ENCODE measurements around the gene SAMD4A.

SAMD4A gene

GRCh38 chr14:54735424-54735823 lies 168.5 kb downstream of the SAMD4A start:
- no peak for DNase-seq (ENCODE audit: low read depth in 1 of 2, low spot score in 1 of 2)
- Histone ChIP-seq H3K27me3 (ENCODE audit: insufficient read depth, poor library complexity, severe bottlenecking) (peaks cover 2% of the 10 kb centered on the region), H3K27ac (replicated peaks) (no peak overlapping the region), H3K4me3 (replicated peaks; ENCODE audit: insufficient read depth, low read length) (no peak overlapping the region)
- no peak for TF ChIP-seq GABPA (IDR thresholded peaks at IDR 0.05; ENCODE audit: low read depth)
- TF ChIP-seq, protein P1, sequence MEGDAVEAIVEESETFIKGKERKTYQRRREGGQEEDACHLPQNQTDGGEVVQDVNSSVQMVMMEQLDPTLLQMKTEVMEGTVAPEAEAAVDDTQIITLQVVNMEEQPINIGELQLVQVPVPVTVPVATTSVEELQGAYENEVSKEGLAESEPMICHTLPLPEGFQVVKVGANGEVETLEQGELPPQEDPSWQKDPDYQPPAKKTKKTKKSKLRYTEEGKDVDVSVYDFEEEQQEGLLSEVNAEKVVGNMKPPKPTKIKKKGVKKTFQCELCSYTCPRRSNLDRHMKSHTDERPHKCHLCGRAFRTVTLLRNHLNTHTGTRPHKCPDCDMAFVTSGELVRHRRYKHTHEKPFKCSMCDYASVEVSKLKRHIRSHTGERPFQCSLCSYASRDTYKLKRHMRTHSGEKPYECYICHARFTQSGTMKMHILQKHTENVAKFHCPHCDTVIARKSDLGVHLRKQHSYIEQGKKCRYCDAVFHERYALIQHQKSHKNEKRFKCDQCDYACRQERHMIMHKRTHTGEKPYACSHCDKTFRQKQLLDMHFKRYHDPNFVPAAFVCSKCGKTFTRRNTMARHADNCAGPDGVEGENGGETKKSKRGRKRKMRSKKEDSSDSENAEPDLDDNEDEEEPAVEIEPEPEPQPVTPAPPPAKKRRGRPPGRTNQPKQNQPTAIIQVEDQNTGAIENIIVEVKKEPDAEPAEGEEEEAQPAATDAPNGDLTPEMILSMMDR (IDR thresholded peaks at IDR 0.05; ENCODE audit: insufficient read depth, low read length) = no peak
- TF ChIP-seq SPI1 (IDR thresholded peaks at IDR 0.05; ENCODE audit: borderline replicate concordance, low read depth) = no peak
- TF ChIP-seq POLR2AphosphoS5 (IDR thresholded peaks at IDR 0.05; ENCODE audit: low read depth) = no peak
- TF ChIP-seq, protein P2, sequence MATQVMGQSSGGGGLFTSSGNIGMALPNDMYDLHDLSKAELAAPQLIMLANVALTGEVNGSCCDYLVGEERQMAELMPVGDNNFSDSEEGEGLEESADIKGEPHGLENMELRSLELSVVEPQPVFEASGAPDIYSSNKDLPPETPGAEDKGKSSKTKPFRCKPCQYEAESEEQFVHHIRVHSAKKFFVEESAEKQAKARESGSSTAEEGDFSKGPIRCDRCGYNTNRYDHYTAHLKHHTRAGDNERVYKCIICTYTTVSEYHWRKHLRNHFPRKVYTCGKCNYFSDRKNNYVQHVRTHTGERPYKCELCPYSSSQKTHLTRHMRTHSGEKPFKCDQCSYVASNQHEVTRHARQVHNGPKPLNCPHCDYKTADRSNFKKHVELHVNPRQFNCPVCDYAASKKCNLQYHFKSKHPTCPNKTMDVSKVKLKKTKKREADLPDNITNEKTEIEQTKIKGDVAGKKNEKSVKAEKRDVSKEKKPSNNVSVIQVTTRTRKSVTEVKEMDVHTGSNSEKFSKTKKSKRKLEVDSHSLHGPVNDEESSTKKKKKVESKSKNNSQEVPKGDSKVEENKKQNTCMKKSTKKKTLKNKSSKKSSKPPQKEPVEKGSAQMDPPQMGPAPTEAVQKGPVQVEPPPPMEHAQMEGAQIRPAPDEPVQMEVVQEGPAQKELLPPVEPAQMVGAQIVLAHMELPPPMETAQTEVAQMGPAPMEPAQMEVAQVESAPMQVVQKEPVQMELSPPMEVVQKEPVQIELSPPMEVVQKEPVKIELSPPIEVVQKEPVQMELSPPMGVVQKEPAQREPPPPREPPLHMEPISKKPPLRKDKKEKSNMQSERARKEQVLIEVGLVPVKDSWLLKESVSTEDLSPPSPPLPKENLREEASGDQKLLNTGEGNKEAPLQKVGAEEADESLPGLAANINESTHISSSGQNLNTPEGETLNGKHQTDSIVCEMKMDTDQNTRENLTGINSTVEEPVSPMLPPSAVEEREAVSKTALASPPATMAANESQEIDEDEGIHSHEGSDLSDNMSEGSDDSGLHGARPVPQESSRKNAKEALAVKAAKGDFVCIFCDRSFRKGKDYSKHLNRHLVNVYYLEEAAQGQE (IDR thresholded peaks at IDR 0.05; ENCODE audit: insufficient replicate concordance, low read depth) = no peak

GRCh38 chr14:54737132-54737711 lies 170.3 kb downstream of the SAMD4A start:
- DNase-seq (ENCODE audit: low read depth in 1 of 2, low spot score in 1 of 2) = no peak
- H3K27me3 ChIP-seq (ENCODE audit: insufficient read depth, poor library complexity, severe bottlenecking) = peaks cover 2% of the 10 kb centered on the region
- H3K27ac ChIP-seq (replicated peaks) = no peak overlapping the region
- no peak for TF ChIP-seq GABPA (IDR thresholded peaks at IDR 0.05; ENCODE audit: low read depth)
- TF ChIP-seq, protein P2 (IDR thresholded peaks at IDR 0.05; ENCODE audit: insufficient replicate concordance, low read depth) = no peak
- TF ChIP-seq, protein P1 (IDR thresholded peaks at IDR 0.05; ENCODE audit: insufficient read depth, low read length) = no peak
- no peak for TF ChIP-seq SPI1 (IDR thresholded peaks at IDR 0.05; ENCODE audit: borderline replicate concordance, low read depth)
- no peak for TF ChIP-seq POLR2AphosphoS5 (IDR thresholded peaks at IDR 0.05; ENCODE audit: low read depth)
- H3K4me3 ChIP-seq (replicated peaks; ENCODE audit: insufficient read depth, low read length) = no peak overlapping the region

DNA sequence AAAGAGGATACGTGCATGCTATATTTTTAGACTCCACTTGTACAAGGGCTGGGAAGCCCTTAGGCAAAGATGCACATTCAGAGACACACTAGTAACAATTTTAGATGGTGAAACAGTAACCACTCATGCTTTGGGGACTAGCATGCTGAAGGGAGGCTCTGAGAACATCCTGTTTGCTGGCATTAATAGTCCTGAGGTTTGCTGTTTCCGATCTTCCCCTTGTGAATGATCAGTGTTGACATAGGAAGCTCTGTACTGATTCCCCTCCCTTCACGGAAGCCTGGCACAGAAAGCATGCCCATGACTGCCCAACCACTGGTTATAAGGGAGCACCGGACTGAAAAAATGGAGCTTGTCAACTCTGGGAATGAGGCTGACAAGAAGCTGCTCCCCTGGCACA lies 171.1 kb downstream of the SAMD4A start:
- no peak for DNase-seq (ENCODE audit: low read depth in 1 of 2, low spot score in 1 of 2)
- H3K27me3 ChIP-seq (ENCODE audit: insufficient read depth, poor library complexity, severe bottlenecking) = peaks cover 2% of the 10 kb centered on the region
- no peak overlapping the region for H3K4me3 ChIP-seq (replicated peaks; ENCODE audit: insufficient read depth, low read length)
- TF ChIP-seq SPI1 (IDR thresholded peaks at IDR 0.05; ENCODE audit: borderline replicate concordance, low read depth) = no peak
- no peak for TF ChIP-seq POLR2AphosphoS5 (IDR thresholded peaks at IDR 0.05; ENCODE audit: low read depth)
- TF ChIP-seq GABPA (IDR thresholded peaks at IDR 0.05; ENCODE audit: low read depth) = no peak
- TF ChIP-seq, protein P2 (IDR thresholded peaks at IDR 0.05; ENCODE audit: insufficient replicate concordance, low read depth) = no peak
- TF ChIP-seq, protein P1 (IDR thresholded peaks at IDR 0.05; ENCODE audit: insufficient read depth, low read length) = no peak
- H3K27ac ChIP-seq (replicated peaks) = no peak overlapping the region

Measured in HL-60 (cell line).